ENCODE data around the gene CAP2.

Gene CAP2

GRCh38 chr6:17392978-17393891, at the start of gene CAP2:
Gene CAP2, plus strand, starts transcription at chr6:17393595. Its CDS starts 27,961 bp downstream, at chr6:17421556.
- DNase-seq: no peak

GRCh38 chr6:17347012-17347411, 46.4 kb upstream of the CAP2 start:
- DNase-seq: no peak

GRCh38 chr6:17349427-17349826, 44.0 kb upstream of the CAP2 start:
- no peak for DNase-seq

- DNase-seq: no peak
Observed at GRCh38 chr6:17352302-17352701, 41.1 kb upstream of the CAP2 start.

- no peak for DNase-seq
Observed at GRCh38 chr6:17353440-17354175, 39.8 kb upstream of the CAP2 start.

GRCh38 chr6:17354700-17355403, 38.5 kb upstream of the CAP2 start:
- DNase-seq: no peak

GRCh38 chr6:17355404-17355774, 38.0 kb upstream of the CAP2 start:
- DNase-seq: no peak

GRCh38 chr6:17358515-17358914, 34.9 kb upstream of the CAP2 start:
- no peak for DNase-seq

- no peak for DNase-seq
Observed at GRCh38 chr6:17360564-17360963, 32.8 kb upstream of the CAP2 start.

- DNase-seq: no peak
Observed at GRCh38 chr6:17361013-17361412, 32.4 kb upstream of the CAP2 start.

- no peak for DNase-seq
Observed at GRCh38 chr6:17365961-17366360, 27.4 kb upstream of the CAP2 start.

- no peak for DNase-seq
Observed at GRCh38 chr6:17367868-17368267, 25.5 kb upstream of the CAP2 start.

- DNase-seq: no peak
Observed at GRCh38 chr6:17381424-17382147, 11.8 kb upstream of the CAP2 start.

GRCh38 chr6:17385660-17386059, 7.7 kb upstream of the CAP2 start:
- no peak for DNase-seq

- no peak for DNase-seq
Observed at GRCh38 chr6:17388365-17388764, 5.0 kb upstream of the CAP2 start.

- no peak for DNase-seq
Observed at GRCh38 chr6:17389274-17389847, 4.0 kb upstream of the CAP2 start.

- DNase-seq: no peak
Observed at GRCh38 chr6:17390276-17390675, 3.1 kb upstream of the CAP2 start.

GRCh38 chr6:17391976-17392375, 1.4 kb upstream of the CAP2 start:
- DNase-seq: no peak

- DNase-seq: no peak
Observed at GRCh38 chr6:17393892-17394631, 667 bp downstream of the CAP2 start.

GRCh38 chr6:17395112-17395511, 1.7 kb downstream of the CAP2 start:
- no peak for DNase-seq

GRCh38 chr6:17396256-17396655, 2.9 kb downstream of the CAP2 start:
- no peak for DNase-seq

- no peak for DNase-seq
Observed at GRCh38 chr6:17397764-17398194, 4.4 kb downstream of the CAP2 start.

Measured in activated CD4-positive, alpha-beta T cell treated with anti-CD3 and anti-CD28 coated beads for 1 hour (primary cell).